HG03457 (cell line): ENCODE data around the gene CCR5AS.
"Not testable (repeated sequence)": the region's sequence is repeated elsewhere in the genome, so short reads cannot be mapped to it uniquely, and the experiment has no call there.

ENCODE experiments used
- ATAC-seq: cut with Tn5 transposase; IDR thresholded peaks from one replicate; pipeline ENCODE4 v1.9.1; 2021; ENCODE audit warnings: moderate number of reproducible peaks; ENCODE audit not compliant: unreplicated experiment

The CCR5AS gene

GRCh38 chr3:46406788-46407611 is at the start of gene CCR5AS, which contains the start of gene CCRL2:
TSS of gene CCR5AS (minus strand) at chr3:46407066.
TSS of gene CCRL2 (plus strand) at chr3:46407259. CDS start at chr3:46408080, 821 bp downstream.
- no peak for ATAC-seq

- ATAC-seq = no peak
Observed at GRCh38 chr3:46456118-46456517, 49.3 kb upstream of the CCR5AS start.

GRCh38 chr3:46455231-46456115 is 48.6 kb upstream of the CCR5AS start:
- no peak for ATAC-seq

GRCh38 chr3:46454606-46455005 is 47.7 kb upstream of the CCR5AS start:
- no peak for ATAC-seq

DNA sequence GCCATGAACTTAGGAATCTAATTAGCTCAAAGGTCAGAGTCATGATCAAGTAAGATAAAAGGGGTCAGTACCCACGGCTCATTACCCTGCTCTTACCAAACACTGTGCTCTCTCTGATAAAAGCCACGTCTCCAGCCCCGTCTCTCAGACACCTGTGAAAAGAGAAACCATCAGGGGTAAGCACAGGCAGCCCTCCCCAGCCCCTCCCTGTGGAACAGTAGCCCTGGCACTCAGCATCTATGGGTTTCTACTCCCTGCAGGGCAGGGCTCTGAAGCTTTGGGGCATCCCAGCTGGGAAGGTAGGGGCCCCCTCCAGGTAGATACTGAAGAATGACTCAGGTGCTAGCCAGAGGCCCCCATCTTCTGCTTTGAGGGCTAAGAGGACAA is 47.3 kb upstream of the CCR5AS start:
- ATAC-seq = no peak

DNA sequence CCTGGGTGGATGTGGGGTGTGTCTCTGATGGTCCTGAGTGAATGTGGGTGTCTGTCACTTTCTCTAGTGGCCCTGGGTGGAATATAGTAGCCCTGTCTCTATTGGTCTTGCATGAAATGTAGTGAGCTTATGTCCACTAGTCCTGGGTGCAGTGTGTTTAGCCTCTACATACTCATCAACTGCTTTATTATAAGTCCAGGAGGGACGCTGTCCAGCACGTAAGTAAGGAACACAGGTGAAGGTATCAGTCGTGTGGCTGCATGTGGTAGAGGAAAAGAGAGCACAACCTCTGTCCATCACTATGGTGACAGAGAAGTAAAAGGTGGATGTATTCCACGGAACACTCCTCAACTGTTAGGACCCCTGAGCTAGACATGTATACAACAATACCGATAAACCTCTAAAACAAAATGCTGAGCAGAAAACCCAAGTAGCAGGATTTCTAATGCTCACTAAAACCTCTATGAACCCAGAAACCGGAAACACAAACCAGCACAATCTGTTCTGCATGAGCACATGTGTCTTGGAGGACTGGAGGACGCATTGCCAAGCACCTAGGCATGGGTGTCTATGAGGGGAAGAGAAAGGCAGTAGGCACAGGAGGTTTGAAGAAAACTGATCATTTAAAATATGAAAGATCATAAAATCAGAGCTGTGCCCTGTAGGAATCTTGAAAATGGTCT is 46.8 kb upstream of the CCR5AS start:
- ATAC-seq = no peak

DNA sequence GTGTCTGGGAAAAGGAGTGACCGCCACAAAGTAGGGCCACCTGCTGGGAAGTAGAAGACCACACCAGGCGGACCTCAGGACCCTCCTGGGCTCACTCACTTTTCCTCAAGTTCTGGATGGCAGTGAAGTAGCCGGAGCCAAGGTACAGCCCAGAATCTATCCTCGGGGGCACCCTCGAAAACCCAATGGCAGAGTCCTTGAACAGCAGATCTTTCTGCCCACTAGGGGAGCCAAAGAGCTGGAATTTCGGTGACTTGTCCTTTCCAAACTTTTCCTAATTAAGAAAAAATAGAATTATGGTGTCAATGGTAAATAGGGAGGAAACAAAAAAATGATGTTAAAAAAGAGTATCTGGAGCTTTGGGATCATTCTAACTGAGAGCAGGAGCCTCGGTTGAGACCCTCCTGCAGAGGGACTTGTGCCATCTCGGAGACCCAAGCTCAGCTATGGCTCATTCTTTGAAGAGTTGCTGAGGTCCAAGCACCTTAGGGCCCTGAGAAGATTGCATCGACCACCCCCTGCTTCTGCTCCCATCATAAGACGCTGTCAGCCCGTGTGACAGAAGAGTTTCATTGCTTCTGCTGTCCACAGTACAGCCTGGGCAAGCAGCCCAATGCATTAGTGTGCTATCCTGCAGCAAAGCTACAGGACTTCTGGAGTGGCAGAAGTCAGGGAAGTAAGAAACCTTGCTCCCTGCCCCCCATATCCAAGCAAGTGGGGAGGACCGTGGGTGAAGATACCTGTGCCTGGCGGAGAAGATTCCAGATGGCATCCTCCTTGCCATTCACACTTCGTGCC is 43.1 kb upstream of the CCR5AS start:
- ATAC-seq = no peak

- ATAC-seq = no peak
Observed at GRCh38 chr3:46448721-46449120, 41.9 kb upstream of the CCR5AS start.

- ATAC-seq = no peak
Observed at GRCh38 chr3:46447228-46447985, 40.5 kb upstream of the CCR5AS start.

DNA sequence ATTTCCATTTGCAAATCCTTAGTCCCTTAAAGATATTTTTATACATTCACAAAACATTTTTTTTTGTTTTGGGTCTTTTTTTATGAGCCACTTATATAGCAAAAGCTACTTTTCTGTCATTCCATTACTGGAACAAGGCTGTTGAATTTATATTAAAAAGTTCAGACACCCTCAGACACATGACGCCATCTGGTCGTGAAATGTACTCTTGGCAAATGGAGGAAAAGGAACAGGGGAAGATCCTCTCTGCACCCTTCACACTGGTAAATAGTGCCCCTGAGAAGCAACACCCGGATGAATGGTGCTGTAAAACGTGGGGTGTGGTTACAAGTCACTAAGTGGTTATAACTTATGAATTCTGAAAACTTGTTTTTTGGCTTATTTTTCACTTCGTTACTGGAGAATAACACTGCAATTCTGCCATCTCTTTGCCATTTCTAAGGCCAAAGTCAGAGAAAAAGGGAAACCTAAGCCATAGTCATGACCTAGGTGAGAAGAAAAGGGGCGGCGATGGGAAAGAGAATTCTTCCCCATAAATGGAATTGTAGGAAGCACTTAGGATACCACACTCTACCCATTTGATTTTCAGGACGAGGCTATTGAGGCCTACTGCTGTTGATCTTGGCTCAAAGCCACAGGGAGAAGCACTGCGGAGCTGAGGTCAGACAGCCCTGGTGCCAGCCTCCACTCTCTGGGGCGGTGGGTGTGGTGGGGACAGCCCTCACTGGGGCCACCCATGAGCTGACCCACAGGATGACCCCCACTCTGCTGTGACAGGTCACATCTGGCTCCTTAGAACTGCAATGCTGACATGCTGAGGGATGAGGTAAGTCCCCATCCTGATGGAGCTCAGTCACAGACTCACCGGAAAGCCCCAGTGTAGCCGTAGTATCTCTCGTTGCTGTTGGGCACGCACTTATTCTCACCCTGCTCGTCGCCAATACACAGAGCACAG is 36.0 kb upstream of the CCR5AS start:
- ATAC-seq = no peak

DNA sequence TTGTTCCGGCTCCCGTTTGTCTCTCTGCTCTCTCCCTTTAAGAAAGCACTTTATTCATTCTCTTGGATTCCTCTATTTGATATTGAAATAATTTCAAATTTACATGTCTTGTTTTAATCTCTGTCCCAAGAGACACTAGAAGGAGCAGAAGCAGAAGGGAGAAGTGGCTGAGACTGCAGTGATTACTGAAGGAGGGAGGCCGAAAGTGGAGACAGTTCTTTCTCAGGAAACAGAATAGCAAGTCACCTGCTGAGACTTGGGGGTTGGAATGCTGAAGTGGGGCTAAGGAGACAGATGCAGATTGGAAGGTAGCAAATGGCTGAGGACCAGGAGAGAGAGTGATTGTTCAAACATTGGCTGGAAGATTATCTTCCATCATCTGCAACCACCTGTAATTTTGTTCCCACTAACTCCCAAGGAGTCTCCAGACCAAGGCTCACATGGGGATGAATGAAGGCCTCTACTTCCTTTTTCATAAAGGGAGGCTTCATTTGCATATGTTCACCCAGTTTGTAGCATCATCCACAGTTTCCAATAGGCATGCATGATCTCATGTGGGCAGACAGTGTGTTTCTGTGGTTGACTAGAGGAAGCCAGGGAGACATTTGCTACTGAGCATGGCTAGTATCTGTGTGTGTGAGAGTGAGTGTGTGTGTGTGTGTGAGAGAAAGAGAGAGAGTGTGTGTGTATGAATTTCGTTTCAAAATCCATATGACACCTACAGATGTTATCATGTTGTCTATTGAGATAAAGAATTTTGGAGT is 33.8 kb upstream of the CCR5AS start:
- peak; percentile 84 for ATAC-seq

DNA sequence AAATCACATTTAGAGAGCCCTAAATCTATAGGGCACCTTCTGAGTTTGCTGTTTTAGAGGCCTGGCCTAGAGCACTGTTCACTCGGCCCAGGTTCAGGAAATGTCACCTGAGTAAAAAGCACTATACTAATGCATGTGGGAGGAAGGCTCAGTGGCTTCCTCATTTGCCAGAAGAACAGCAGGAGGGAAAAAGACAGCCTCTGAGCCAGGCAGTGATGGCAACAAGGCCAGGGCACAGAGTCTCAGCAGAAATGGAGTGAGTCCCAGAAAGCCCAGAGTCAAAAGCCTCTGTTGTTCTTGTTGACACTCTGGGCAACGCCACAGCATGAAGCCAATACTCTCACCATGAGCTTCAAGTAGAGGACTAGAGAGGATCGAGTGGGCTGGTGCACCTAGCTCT is 32.0 kb upstream of the CCR5AS start:
- no peak for ATAC-seq

DNA sequence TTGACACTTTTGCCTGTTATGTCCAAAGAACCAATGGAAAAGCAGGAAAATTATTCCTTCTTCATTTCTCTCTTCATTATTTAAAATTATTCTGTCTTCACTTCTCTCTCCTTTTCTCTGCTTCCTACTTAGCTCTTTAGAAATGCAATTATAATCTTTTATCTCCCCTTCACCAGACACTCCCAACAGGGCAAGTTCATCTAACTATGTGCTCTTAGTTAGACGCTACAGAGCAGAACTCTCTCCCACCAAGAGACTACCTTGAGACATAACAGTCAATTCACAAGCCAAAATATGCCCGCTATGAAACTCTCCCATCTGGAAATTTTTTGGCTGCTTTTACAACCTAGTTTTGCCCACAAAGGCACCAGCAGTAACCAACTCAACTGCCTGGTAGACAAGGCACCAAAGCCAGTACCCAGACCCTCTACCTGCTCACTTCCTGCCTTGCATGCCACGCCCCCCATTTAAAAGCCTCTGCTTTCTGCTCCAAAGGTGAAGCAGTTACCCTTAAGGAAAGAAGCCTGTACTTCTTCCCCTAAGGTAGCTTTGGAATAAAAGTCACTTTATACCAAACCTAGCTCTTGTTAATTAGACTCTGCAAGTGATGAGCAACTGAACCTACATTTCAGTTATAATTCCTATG is 28.3 kb upstream of the CCR5AS start:
- ATAC-seq = no peak

GRCh38 chr3:46433841-46434240 is 27.0 kb upstream of the CCR5AS start:
- no peak for ATAC-seq

- not testable (repeated sequence) for ATAC-seq
Observed at GRCh38 chr3:46433118-46433517, 26.3 kb upstream of the CCR5AS start.

GRCh38 chr3:46431905-46432304 is 25.0 kb upstream of the CCR5AS start:
- not testable (repeated sequence) for ATAC-seq

- not testable (repeated sequence) for ATAC-seq
Observed at GRCh38 chr3:46430879-46431278, 24.0 kb upstream of the CCR5AS start.
